Measurements from ENCODE around the gene HNRNPL. TPM values are rescaled to one million over a fixed set of nuclear protein-coding genes. Genes with fewer than 3 reads are reported as not detected.
A peak's percentile ranks its signal among the peaks of the same experiment; 100 is the strongest.

The HNRNPL gene
- total RNA-seq, 3 donors from 2014 or later (not counting 1 experiment from before 2014, with no cell fraction given), result 636 to 800 (median 702) TPM

GRCh38 chr19:38870612-38871011 lies 20.8 kb upstream of the HNRNPL start:
- H3K36me3 Mint-ChIP-seq, result no peaks in the 10 kb centered on the region
- no peak for TF ChIP-seq CTCF (IDR thresholded peaks at IDR 0.05)
- Histone ChIP-seq H3K36me3 (ENCODE audit: control insufficient read depth, insufficient read depth, low read length) (peaks cover 22% of the 10 kb centered on the region), H3K27me3 (ENCODE audit: control insufficient read depth, insufficient read depth, low read length) (no peaks in the 10 kb centered on the region), H3K4me3 (ENCODE audit: low read length) (no peak overlapping the region), H3K4me1 (ENCODE audit: control insufficient read depth, insufficient read depth, low read length) (peaks cover 35% of the 10 kb centered on the region), H3K27ac (ENCODE audit: low read length) (peak overlapping the region; percentile 66), H3K9me3 (ENCODE audit: control insufficient read depth, insufficient read depth, low read length) (no peaks in the 10 kb centered on the region)
- no peak for DNase-seq
- no peaks in the 10 kb centered on the region for H3K27me3 Mint-ChIP-seq (ENCODE audit: low read depth in 2 of 2)
- H3K9me3 Mint-ChIP-seq, result no peaks in the 10 kb centered on the region
- peak overlapping the region; percentile 52 for H3K4me3 Mint-ChIP-seq
- 94% methylated on average over 19 of the region's 19 CpGs for WGBS (ENCODE audit: insufficient coverage)
- intact Hi-C loops (cut with micrococcal nuclease), result loop anchor here (1.0 kb wide), 1 partner anchor 39 kb away; the partner anchor contains the start of gene ECH1
- ATAC-seq, result no peak
- H3K27ac Mint-ChIP-seq, result peak overlapping the region; percentile 80 to 94
- H3K4me1 Mint-ChIP-seq, result peaks cover 18 to 35% of the 10 kb centered on the region in 2 donors

GRCh38 chr19:38869836-38870607 lies 20.2 kb upstream of the HNRNPL start:
- Histone ChIP-seq H3K36me3 (ENCODE audit: control insufficient read depth, insufficient read depth, low read length) (peaks cover 22% of the 10 kb centered on the region), H3K4me1 (ENCODE audit: control insufficient read depth, insufficient read depth, low read length) (peaks cover 41% of the 10 kb centered on the region), H3K4me3 (ENCODE audit: low read length) (peak overlapping the region; percentile 68), H3K9me3 (ENCODE audit: control insufficient read depth, insufficient read depth, low read length) (no peaks in the 10 kb centered on the region), H3K27me3 (ENCODE audit: control insufficient read depth, insufficient read depth, low read length) (no peaks in the 10 kb centered on the region), H3K27ac (ENCODE audit: low read length) (peak overlapping the region; percentile 70)
- DNase-seq (peak; percentile 86 to 99), ATAC-seq (peak; percentile 71 to 91 (median 82))
- intact Hi-C loops (cut with micrococcal nuclease), result loop anchor here (1.0 to 10.0 kb wide), 3 partner anchors 39 to 193 kb away; partner anchors contain the start of gene ECH1
- Mint-ChIP-seq H3K27ac (peak overlapping the region; percentile 80 to 94), H3K27me3 (ENCODE audit: low read depth in 2 of 2) (no peaks in the 10 kb centered on the region), H3K4me1 (peaks cover 24 to 41% of the 10 kb centered on the region in 2 donors), H3K4me3 (peak overlapping the region; percentile 92), H3K9me3 (no peaks in the 10 kb centered on the region), H3K36me3 (no peaks in the 10 kb centered on the region)
- WGBS (ENCODE audit: insufficient coverage), result 6% methylated on average over 62 of the region's 62 CpGs
- peak; percentile 95 for TF ChIP-seq CTCF (IDR thresholded peaks at IDR 0.05)

GRCh38 chr19:38869160-38869835 lies 19.5 kb upstream of the HNRNPL start:
- Mint-ChIP-seq H3K4me3 (peak overlapping the region; percentile 92), H3K9me3 (no peaks in the 10 kb centered on the region), H3K27ac (peak overlapping the region; percentile 80 to 94), H3K4me1 (peaks cover 31 to 48% of the 10 kb centered on the region in 2 donors), H3K27me3 (ENCODE audit: low read depth in 2 of 2) (no peaks in the 10 kb centered on the region), H3K36me3 (no peaks in the 10 kb centered on the region)
- Histone ChIP-seq H3K4me1 (ENCODE audit: control insufficient read depth, insufficient read depth, low read length) (peaks cover 47% of the 10 kb centered on the region), H3K27me3 (ENCODE audit: control insufficient read depth, insufficient read depth, low read length) (no peaks in the 10 kb centered on the region), H3K27ac (ENCODE audit: low read length) (peak overlapping the region; percentile 70), H3K36me3 (ENCODE audit: control insufficient read depth, insufficient read depth, low read length) (peaks cover 19% of the 10 kb centered on the region), H3K4me3 (ENCODE audit: low read length) (peak overlapping the region; percentile 68), H3K9me3 (ENCODE audit: control insufficient read depth, insufficient read depth, low read length) (no peaks in the 10 kb centered on the region)
- DNase-seq (peak in 1 of 2 donors; percentile 56), ATAC-seq (no peak)
- TF ChIP-seq CTCF (IDR thresholded peaks at IDR 0.05), result no peak
- WGBS (ENCODE audit: insufficient coverage), result 4% methylated on average over 34 of the region's 34 CpGs
- intact Hi-C loops (cut with micrococcal nuclease), result loop anchor here (5.0 to 10.0 kb wide), 2 partner anchors 134 to 192 kb away; no protein-coding TSS in a partner anchor
